B cell (primary cell): Measurements from ENCODE around the gene AFF1. TPM values are rescaled to one million over a fixed set of nuclear protein-coding genes. Genes with fewer than 3 reads are reported as not detected.
"Not testable (repeated sequence)": the region's sequence is repeated elsewhere in the genome, so short reads cannot be mapped to it uniquely, and the experiment has no call there.

Experiments used
- ATAC-seq: fragments of 200-7000 bp; cut with Tn5 transposase; one replicate; pipeline ENCODE4 v1.10.0; 2021; ENCODE audit warnings: low read depth, mild to moderate bottlenecking, moderate number of reproducible peaks, moderate library complexity
- CTCF ChIA-PET: fragments of 350-600 bp; sonication (Branson Sonifier 250); formaldehyde crosslinking; loops from one replicate; lab custom pipeline; 2021; ENCODE audit warnings: antibody characterized with exemption, inconsistent platforms; lab: Charles Lee
- POLR2A ChIA-PET: fragments of 350-600 bp; sonication (Branson Sonifier 250); formaldehyde crosslinking; loops from one replicate; lab custom pipeline; 2021; ENCODE audit warnings: antibody characterized with exemption; lab: Charles Lee
- DNase-seq: peaks from one replicate; pipeline ENCODE4 v3.0.0; 2013
- H2AFZ ChIP-seq: 2 replicates; pipeline ENCODE4 v1.6.1; 2012; ENCODE audit warnings: mild to moderate bottlenecking, low read depth, low read length; ENCODE audit not compliant: insufficient read depth, poor library complexity, severe bottlenecking
- H3K27ac ChIP-seq, 2 donors: 1 replicate in 1 of 2; 2 replicates in 1 of 2; pipeline ENCODE4 v1.5.1; 2012 to 2013; ENCODE audit warnings: low read length in 2 of 2, mild to moderate bottlenecking in 2 of 2, moderate library complexity in 1 of 2
- H3K27me3 ChIP-seq, 4 experiments: fragments of 200-600 bp in 1 of 4; sonication (generic) in 1 of 4; replicated peaks in 1 of 4; 1 replicate in 2 of 4; 2 replicates in 2 of 4; pipeline versions ENCODE4 v1.6.1 to v1.7.0; 2013 to 2016; ENCODE audit warnings: low read length in 3 of 4, mild to moderate bottlenecking in 2 of 4, mixed read lengths in 1 of 4, moderate library complexity in 1 of 4; ENCODE audit not compliant: insufficient read depth in 4 of 4, control insufficient read depth in 3 of 4; ENCODE audit errors: control extremely low read depth in 1 of 4
- H3K36me3 ChIP-seq, 2 experiments: replicated peaks in 1 of 2; 1 replicate in 1 of 2; 2 replicates in 1 of 2; pipeline versions ENCODE4 v1.6.1 to v1.7.1; 2013; ENCODE audit warnings: low read length in 1 of 2; ENCODE audit not compliant: insufficient read depth in 2 of 2, control insufficient read depth in 1 of 2; ENCODE audit errors: control extremely low read depth in 1 of 2, extremely low read depth in 1 of 2
- H3K4me1 ChIP-seq, 2 donors: fragments of 200-600 bp in 1 of 2; sonication (generic) in 1 of 2; 1 replicate in 1 of 2; 2 replicates in 1 of 2; pipeline versions ENCODE4 v1.5.1 to v1.6.1; 2013 to 2017; ENCODE audit warnings: low read length in 2 of 2; ENCODE audit not compliant: control insufficient read depth in 2 of 2, insufficient read depth in 2 of 2
- H3K4me2 ChIP-seq: replicated peaks from 2 replicates; pipeline ENCODE3; 2012; ENCODE audit warnings: mild to moderate bottlenecking, low read depth, low read length; ENCODE audit not compliant: poor library complexity, severe bottlenecking
- H3K4me3 ChIP-seq, 5 experiments: fragments of 200-600 bp in 1 of 5; sonication (generic) in 1 of 5; 1 replicate in 3 of 5; 2 replicates in 2 of 5; pipeline versions ENCODE4 v1.5.1 to v1.7.0; 2011 to 2016; ENCODE audit warnings: low read length in 4 of 5, mild to moderate bottlenecking in 4 of 5, low read depth in 2 of 5, control low read depth in 1 of 5, moderate library complexity in 1 of 5; ENCODE audit not compliant: insufficient read depth in 1 of 5; ENCODE audit errors: control extremely low read depth in 1 of 5, extremely low read depth in 1 of 5
- H3K79me2 ChIP-seq: fragments of 200-600 bp; sonication (generic); one replicate; pipeline ENCODE4 v1.6.0; 2016; ENCODE audit warnings: low read length; ENCODE audit not compliant: control insufficient read depth, insufficient read depth
- H3K9ac ChIP-seq: fragments of 200-600 bp; sonication (generic); 2 replicates; pipeline ENCODE4 v1.6.1; 2017; ENCODE audit warnings: mild to moderate bottlenecking, low read length, moderate library complexity
- H3K9me3 ChIP-seq, 3 donors: one replicate each; pipeline versions ENCODE4 v1.6.1 to v1.7.1; 2013; ENCODE audit warnings: low read length in 2 of 3; ENCODE audit not compliant: control insufficient read depth in 2 of 3, insufficient read depth in 1 of 3; ENCODE audit errors: control extremely low read depth in 1 of 3
- H4K20me1 ChIP-seq: 2 replicates; pipeline ENCODE4 v1.6.0; 2012; ENCODE audit warnings: mild to moderate bottlenecking, low read length; ENCODE audit not compliant: insufficient read depth, control insufficient read depth, poor library complexity, severe bottlenecking
- H3K27ac Mint-ChIP-seq: one replicate; pipeline ENCODE4 v1.8.0; 2021; ENCODE audit warnings: mixed read lengths
- H3K27me3 Mint-ChIP-seq: one replicate; pipeline ENCODE4 v1.8.0; 2021; ENCODE audit warnings: mixed read lengths
- H3K4me1 Mint-ChIP-seq: one replicate; pipeline ENCODE4 v1.8.0; 2021; ENCODE audit warnings: mixed read lengths
- H3K4me3 Mint-ChIP-seq: one replicate; pipeline ENCODE4 v1.8.0; 2021; ENCODE audit warnings: mixed read lengths
- H3K9me3 Mint-ChIP-seq: one replicate; pipeline ENCODE4 v1.8.0; 2022; ENCODE audit warnings: mixed read lengths; ENCODE audit not compliant: insufficient read depth
- CTCF ChIP-seq: fragments of 200-600 bp; IDR thresholded peaks from one replicate; pipeline ENCODE4 v1.8.0; 2022; ENCODE audit warnings: antibody characterized with exemption, mild to moderate bottlenecking
- EZH2 ChIP-seq: IDR thresholded peaks from 2 replicates; pipeline ENCODE4 v1.6.1; 2012; ENCODE audit warnings: borderline replicate concordance, low read depth, mild to moderate bottlenecking, moderate library complexity, low read length; ENCODE audit not compliant: insufficient read depth, poor library complexity, severe bottlenecking
- WGBS: methylation state at CpG from one replicate; pipeline ENCODE4 v1.1.5; 2013; ENCODE audit warnings: missing lambda C conversion rate; ENCODE audit not compliant: insufficient coverage; 5-methylcytosine and 5-hydroxymethylcytosine counted together
- intact Hi-C: fragments of 100-400 bp; cut with micrococcal nuclease; formaldehyde crosslinking; loops from one replicate; pipeline ENCODE4 v1.10.0; 2022
- polyA plus RNA-seq: library from polyadenylated mRNA; depleted of rRNA; stranded (reverse); fragments of >200 nt; gene quantifications from 2 replicates; pipeline ENCODE4 v1.2.3, GENCODE V29; 2012
- total RNA-seq, 2 donors: library from RNA; stranded (reverse); fragments of 120-200 nt in 1 of 2; gene quantifications; 1 replicate in 1 of 2; 2 replicates in 1 of 2; pipeline versions ENCODE4 v1.2.3 to v1.2.4, GENCODE V29; 2013 to 2022

Gene AFF1
- total and polyA plus RNA-seq, 2 donors (not counting 1 experiment from before 2014, with no cell fraction given) = 15.3 to 135 TPM

- DNase-seq = no peak
- Histone ChIP-seq H3K27ac (no peak overlapping the region), H3K4me3 (no peak overlapping the region), H3K9me3 (no peaks in the 10 kb centered on the region), H3K4me1 (peaks cover 30 to 35% of the 10 kb centered on the region in 2 donors), H3K36me3 (no peaks in the 10 kb centered on the region), H3K4me2 (no peak overlapping the region), H3K79me2 (peaks cover 38% of the 10 kb centered on the region), H3K27me3 (no peaks in the 10 kb centered on the region), H4K20me1 (no peaks in the 10 kb centered on the region), H3K9ac (no peak overlapping the region), H2AFZ (no peak overlapping the region)
- TF ChIP-seq EZH2 (no peak), CTCF (no peak)
- WGBS = 100% methylated on average over 2 of the region's 2 CpGs
- no peak overlapping the region for H3K27ac Mint-ChIP-seq
- no peaks in the 10 kb centered on the region for H3K9me3 Mint-ChIP-seq
- H3K27me3 Mint-ChIP-seq = no peaks in the 10 kb centered on the region
- intact Hi-C loops = no loop called here
- CTCF ChIA-PET = interaction anchor here (0.8 to 1.8 kb wide), 2 partner anchors 10 to 72 kb away, joined by 4 read pairs; no protein-coding TSS in a partner anchor
- H3K4me1 Mint-ChIP-seq = peaks cover 40% of the 10 kb centered on the region
- ATAC-seq = no peak
- POLR2A ChIA-PET = interaction anchor here (0.6 kb wide), 1 partner anchor 31 kb away, joined by 3 read pairs; no protein-coding TSS in a partner anchor
- H3K4me3 Mint-ChIP-seq = no peak overlapping the region
Measured at GRCh38 chr4:86994686-86995085, 59.9 kb downstream of the AFF1 start.

- H3K4me3 ChIP-seq, H3K36me3 ChIP-seq, H4K20me1 ChIP-seq, H3K27ac Mint-ChIP-seq, H3K9me3 Mint-ChIP-seq, H3K27ac ChIP-seq, H3K9me3 ChIP-seq, H3K27me3 ChIP-seq, H3K9ac ChIP-seq, intact Hi-C loops, H3K27me3 Mint-ChIP-seq, H3K4me3 Mint-ChIP-seq, H2AFZ ChIP-seq, POLR2A ChIA-PET, H3K4me2 ChIP-seq, ATAC-seq, CTCF ChIA-PET, DNase-seq: not testable (repeated sequence)
- 90% methylated on average over 2 of the region's 6 CpGs for WGBS
- peaks cover 49% of the 10 kb centered on the region for H3K4me1 Mint-ChIP-seq
- H3K4me1 ChIP-seq = peaks cover 37 to 41% of the 10 kb centered on the region in 2 donors
- peaks cover 54% of the 10 kb centered on the region for H3K79me2 ChIP-seq
Measured at GRCh38 chr4:86996510-86996909, 61.7 kb downstream of the AFF1 start.
